Mammary epithelial cell (primary cell): ENCODE data around the gene NDUFC2.

Experiments used
- CTCF ChIP-seq, 2 donors: IDR thresholded peaks in 1 of 2; conservative IDR thresholded peaks in 1 of 2; 2 replicates each; pipeline ENCODE4 v1.5.1; 2011 to 2012; ENCODE audit warnings: inconsistent platforms in 2 of 2, low read length in 2 of 2, mild to moderate bottlenecking in 2 of 2, control low read depth in 1 of 2, low read depth in 1 of 2; ENCODE audit not compliant: insufficient read depth in 1 of 2; ENCODE audit errors: extremely low read depth in 1 of 2
- EZH2 ChIP-seq: IDR thresholded peaks from 2 replicates; pipeline ENCODE4 v1.6.1; 2012; ENCODE audit warnings: low read length, inconsistent platforms, borderline replicate concordance

- TF ChIP-seq CTCF (conservative IDR thresholded peaks at IDR 0.05 in 1 of 2, IDR thresholded peaks at IDR 0.05 in 1 of 2; ENCODE audit: extremely low read depth in 1 of 2, insufficient read depth in 1 of 2, low read depth in 1 of 2, low read length in 2 of 2) (no peak), EZH2 (no peak)
These were observed 12.0 kb downstream of the NDUFC2 start for GRCh38 chr11:78067704-78068103.
